ENCODE measurements around the gene PRPF40A.
"Not testable (repeated sequence)": the region's sequence is repeated elsewhere in the genome, so short reads cannot be mapped to it uniquely, and the experiment has no call there.

Gene PRPF40A

DNA sequence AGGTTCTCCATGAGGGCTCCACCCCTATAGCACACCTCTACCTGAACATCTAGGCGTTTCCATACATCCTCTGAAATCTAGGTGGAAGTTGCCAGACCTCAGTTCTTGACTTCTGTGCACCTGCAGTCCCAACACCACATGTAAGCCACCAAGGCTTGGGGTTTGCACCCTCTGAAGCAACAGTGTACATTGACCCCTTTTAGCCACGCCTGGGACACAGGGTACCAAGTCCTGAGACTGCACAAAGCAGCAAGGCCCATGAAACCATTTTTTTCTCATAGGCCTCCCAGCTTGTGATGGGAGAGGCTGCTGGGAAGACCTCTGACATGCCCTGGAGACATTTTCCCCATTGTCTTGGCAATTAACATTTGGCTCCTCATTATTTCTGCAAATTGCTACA is 21.2 kb upstream of the PRPF40A start:
- Histone ChIP-seq H3K4me3 (no peak overlapping the region), H3K27me3 (no peaks in the 10 kb centered on the region), H3K27ac (no peak overlapping the region), H3K4me1 (no peaks in the 10 kb centered on the region), H3K9me3 (no peaks in the 10 kb centered on the region), H3K36me3 (peaks cover 0 to 40% (median 28%) of the 10 kb centered on the region in 3 donors)
- DNase-seq, result no peak
- intact Hi-C loops (cut with DNase I; ENCODE audit: low total_unique reads), result no loop called here
- TF ChIP-seq, protein P1, sequence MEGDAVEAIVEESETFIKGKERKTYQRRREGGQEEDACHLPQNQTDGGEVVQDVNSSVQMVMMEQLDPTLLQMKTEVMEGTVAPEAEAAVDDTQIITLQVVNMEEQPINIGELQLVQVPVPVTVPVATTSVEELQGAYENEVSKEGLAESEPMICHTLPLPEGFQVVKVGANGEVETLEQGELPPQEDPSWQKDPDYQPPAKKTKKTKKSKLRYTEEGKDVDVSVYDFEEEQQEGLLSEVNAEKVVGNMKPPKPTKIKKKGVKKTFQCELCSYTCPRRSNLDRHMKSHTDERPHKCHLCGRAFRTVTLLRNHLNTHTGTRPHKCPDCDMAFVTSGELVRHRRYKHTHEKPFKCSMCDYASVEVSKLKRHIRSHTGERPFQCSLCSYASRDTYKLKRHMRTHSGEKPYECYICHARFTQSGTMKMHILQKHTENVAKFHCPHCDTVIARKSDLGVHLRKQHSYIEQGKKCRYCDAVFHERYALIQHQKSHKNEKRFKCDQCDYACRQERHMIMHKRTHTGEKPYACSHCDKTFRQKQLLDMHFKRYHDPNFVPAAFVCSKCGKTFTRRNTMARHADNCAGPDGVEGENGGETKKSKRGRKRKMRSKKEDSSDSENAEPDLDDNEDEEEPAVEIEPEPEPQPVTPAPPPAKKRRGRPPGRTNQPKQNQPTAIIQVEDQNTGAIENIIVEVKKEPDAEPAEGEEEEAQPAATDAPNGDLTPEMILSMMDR (IDR thresholded peaks at IDR 0.05), result no peak

DNA sequence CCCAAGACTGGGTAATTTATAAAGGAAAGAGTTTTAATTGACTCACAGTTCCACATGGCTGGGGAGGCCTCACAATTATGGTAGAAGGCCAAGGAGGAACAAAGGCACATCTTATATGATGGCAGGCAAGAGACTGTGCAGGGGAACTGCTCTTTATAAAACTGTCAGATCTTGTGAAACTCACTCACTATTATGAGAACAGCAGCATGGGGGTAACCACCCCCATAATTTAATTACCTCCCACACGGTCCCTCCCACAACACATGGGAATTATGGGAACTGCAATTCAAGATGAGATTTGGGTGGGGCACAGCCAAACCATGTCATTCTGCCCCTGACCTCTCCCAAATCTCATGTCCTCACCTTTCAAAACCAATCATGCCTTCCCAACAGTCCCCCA is 20.2 kb upstream of the PRPF40A start:
- H3K36me3 ChIP-seq, result peaks cover 0 to 40% (median 28%) of the 10 kb centered on the region in 3 donors
- H3K27me3 ChIP-seq; H3K4me3 ChIP-seq; H3K9me3 ChIP-seq; DNase-seq; H3K27ac ChIP-seq; intact Hi-C loops (cut with DNase I; ENCODE audit: low total_unique reads); H3K4me1 ChIP-seq: not testable (repeated sequence)

DNA sequence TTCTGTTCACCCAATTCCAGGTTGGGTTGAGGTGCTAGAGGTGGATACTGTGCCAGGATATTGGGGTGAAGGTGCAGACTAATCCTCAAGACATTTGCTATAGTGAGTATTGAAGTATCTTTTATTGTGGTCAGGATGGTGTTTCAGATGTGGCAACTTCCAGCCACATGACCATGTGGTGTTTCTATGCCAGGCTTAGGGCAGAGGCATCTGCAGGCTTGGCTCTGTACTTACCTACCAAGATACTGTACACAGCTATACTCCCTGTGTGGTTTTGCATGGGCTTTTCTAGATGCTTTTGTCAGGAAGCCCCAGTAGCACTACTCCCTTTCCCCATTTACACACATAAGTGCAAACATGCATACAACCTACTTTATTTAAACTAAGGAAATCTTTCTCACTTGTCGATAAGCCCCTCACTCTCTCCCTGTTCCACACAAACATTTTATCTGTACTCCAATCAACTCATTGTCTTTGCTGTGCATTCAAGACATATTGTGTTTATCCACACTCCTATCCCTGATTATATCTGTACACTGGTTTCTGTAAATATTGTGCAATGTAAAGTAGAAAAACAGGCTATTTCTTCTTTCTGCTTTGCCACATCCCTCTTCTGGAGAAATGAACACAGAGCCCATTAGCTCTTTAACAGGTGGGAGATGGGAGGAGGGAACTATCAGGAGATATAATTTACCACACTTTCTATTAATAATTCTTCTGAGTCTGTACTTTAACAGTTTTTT is 13.5 kb upstream of the PRPF40A start:
- Histone ChIP-seq H3K27me3 (no peaks in the 10 kb centered on the region), H3K27ac (no peak overlapping the region), H3K36me3 (peaks cover 0 to 8% (median 0%) of the 10 kb centered on the region in 3 donors), H3K4me3 (no peak overlapping the region), H3K4me1 (peaks cover 0 to 4% (median 0%) of the 10 kb centered on the region in 4 donors), H3K9me3 (no peaks in the 10 kb centered on the region)
- no peak for DNase-seq
- intact Hi-C loops (cut with DNase I; ENCODE audit: low total_unique reads), result no loop called here
- TF ChIP-seq, protein P1 (IDR thresholded peaks at IDR 0.05), result no peak

DNA sequence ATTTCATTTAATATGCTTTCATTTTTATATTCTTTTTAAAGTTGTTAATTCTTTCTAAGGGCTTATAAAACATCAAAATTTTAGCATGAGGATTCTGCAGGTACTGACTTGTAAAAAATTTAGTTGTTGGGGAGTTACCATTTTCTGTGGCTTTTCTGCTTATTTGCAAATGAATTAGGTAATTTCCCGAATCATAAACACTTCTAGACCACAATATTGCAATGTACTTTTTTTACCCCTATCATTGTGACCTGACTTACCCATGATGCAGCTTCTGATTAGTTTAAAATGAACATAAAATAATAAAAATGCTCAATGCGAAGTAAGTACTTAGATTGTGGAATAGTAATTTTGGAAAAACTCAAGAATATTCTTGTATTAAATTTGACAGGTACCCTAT is 12.6 kb upstream of the PRPF40A start:
- no peaks in the 10 kb centered on the region for H3K36me3 ChIP-seq
- H3K4me3 ChIP-seq, result no peak overlapping the region
- TF ChIP-seq, protein P1 (IDR thresholded peaks at IDR 0.05), result no peak
- H3K9me3 ChIP-seq, result no peaks in the 10 kb centered on the region
- peaks cover 0 to 4% (median 0%) of the 10 kb centered on the region in 4 donors for H3K4me1 ChIP-seq
- no peaks in the 10 kb centered on the region for H3K27me3 ChIP-seq
- intact Hi-C loops (cut with DNase I; ENCODE audit: low total_unique reads), result no loop called here
- no peak for DNase-seq
- no peak overlapping the region for H3K27ac ChIP-seq

DNA sequence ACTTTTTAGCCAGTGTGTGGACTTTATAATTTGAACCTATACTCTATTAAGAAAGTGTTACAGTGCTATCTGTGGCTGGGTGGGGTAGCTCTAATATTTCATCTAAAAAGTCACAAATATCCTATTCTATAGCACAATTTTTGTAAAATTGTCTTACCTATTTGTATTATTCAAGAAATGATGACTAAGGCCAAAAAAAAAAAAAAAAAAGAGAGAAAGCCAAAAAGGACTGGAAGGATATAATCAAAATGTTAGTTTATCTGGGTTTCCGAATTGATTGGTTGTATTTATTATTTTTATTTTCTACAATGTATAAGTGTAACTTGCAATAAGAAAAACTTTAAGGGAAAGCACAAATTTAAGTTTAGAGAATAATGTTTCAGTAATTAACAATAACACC is 6.7 kb upstream of the PRPF40A start:
- TF ChIP-seq, protein P1 (IDR thresholded peaks at IDR 0.05), result no peak
- peaks cover 0 to 30% (median 19%) of the 10 kb centered on the region in 4 donors for H3K4me1 ChIP-seq
- H3K36me3 ChIP-seq, result peaks cover 0 to 3% (median 0%) of the 10 kb centered on the region in 3 donors
- intact Hi-C loops (cut with DNase I; ENCODE audit: low total_unique reads), result no loop called here
- no peaks in the 10 kb centered on the region for H3K9me3 ChIP-seq
- no peaks in the 10 kb centered on the region for H3K27me3 ChIP-seq
- DNase-seq, result no peak
- no peak overlapping the region for H3K27ac ChIP-seq
- no peak overlapping the region for H3K4me3 ChIP-seq

DNA sequence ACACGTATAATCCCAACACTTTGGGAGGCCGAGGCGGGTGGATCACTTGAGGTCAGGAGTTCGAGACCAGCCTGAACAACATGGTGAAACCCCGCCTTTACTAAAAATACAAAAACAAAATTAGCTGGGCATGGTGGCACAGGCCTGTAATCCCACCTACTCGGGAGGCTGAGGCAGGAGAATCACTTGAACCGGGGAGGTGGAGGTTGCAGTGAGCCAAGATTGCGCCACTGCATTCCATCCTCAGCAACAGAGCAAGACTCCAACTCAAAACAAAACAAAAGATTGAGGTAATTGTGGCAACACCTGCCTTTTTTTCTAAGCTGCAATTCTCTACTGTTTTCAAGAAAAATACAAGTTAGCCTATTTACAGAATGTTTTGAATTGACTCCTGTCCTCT is 5.4 kb upstream of the PRPF40A start:
- DNase-seq; H3K27ac ChIP-seq; H3K27me3 ChIP-seq; H3K4me3 ChIP-seq; H3K36me3 ChIP-seq; H3K9me3 ChIP-seq; intact Hi-C loops (cut with DNase I; ENCODE audit: low total_unique reads): not testable (repeated sequence)
- peaks cover 0 to 30% (median 19%) of the 10 kb centered on the region in 4 donors for H3K4me1 ChIP-seq

Measured in tibial artery (tissue), 4 donors.